H1 (cell line): ENCODE measurements around the gene CDK8. TPM values are rescaled to one million over a fixed set of nuclear protein-coding genes. Genes with fewer than 3 reads are reported as not detected.

ENCODE experiments used
- CTCF ChIA-PET: fragments of 300-600 bp; sonication (Branson Sonifier 250); formaldehyde crosslinking; loops from one replicate; lab custom pipeline; 2021; ENCODE audit not compliant: partially characterized antibody; lab: Charles Lee
- POLR2A ChIA-PET: fragments of 300-600 bp; sonication (Branson Sonifier 250); formaldehyde crosslinking; loops from one replicate; lab custom pipeline; 2021; ENCODE audit warnings: inconsistent platforms; ENCODE audit not compliant: partially characterized antibody; lab: Charles Lee
- DNase-seq, 2 experiments: peaks; one replicate each; pipeline versions ENCODE4 v3.0.0 to v3.0.0-alpha.2; 2010 to 2022; ENCODE audit warnings: low spot score in 2 of 2, low read depth in 1 of 2, mixed read lengths in 1 of 2
- FAIRE-seq: peaks from 2 replicates; lab custom pipeline; 2011; peaks lifted over from hg19 to GRCh38; lab: Jason Lieb, UNC
- H2AFZ ChIP-seq: 2 replicates; pipeline ENCODE4 v1.8.1; 2012; ENCODE audit warnings: low read length, inconsistent platforms
- H2AK5ac ChIP-seq: 2 replicates; pipeline ENCODE4 v1.6.1; 2013; ENCODE audit warnings: low read depth, low read length
- H2BK120ac ChIP-seq: replicated peaks from 2 replicates; pipeline ENCODE3; 2013; ENCODE audit warnings: low read depth, low read length, inconsistent platforms
- H2BK12ac ChIP-seq: 2 replicates; pipeline ENCODE4 v1.6.1; 2013; ENCODE audit warnings: low read depth, low read length
- H2BK15ac ChIP-seq: 2 replicates; pipeline ENCODE4 v1.6.1; 2013; ENCODE audit warnings: low read length
- H2BK20ac ChIP-seq: 2 replicates; pipeline ENCODE4 v1.6.1; 2013; ENCODE audit warnings: low read length
- H2BK5ac ChIP-seq: 2 replicates; pipeline ENCODE4 v1.6.1; 2013; ENCODE audit warnings: low read depth, low read length
- H3K14ac ChIP-seq: 2 replicates; pipeline ENCODE4 v1.6.1; 2013; ENCODE audit warnings: inconsistent platforms; ENCODE audit not compliant: insufficient read length
- H3K18ac ChIP-seq: 2 replicates; pipeline ENCODE4 v1.6.1; 2013; ENCODE audit warnings: low read length; ENCODE audit errors: extremely low read depth
- H3K23ac ChIP-seq: 2 replicates; pipeline ENCODE4 v1.6.1; 2013; ENCODE audit warnings: inconsistent platforms; ENCODE audit not compliant: insufficient read length
- H3K23me2 ChIP-seq: 2 replicates; pipeline ENCODE4 v1.6.1; 2013; ENCODE audit warnings: low read depth, low read length
- H3K27ac ChIP-seq: 2 replicates; pipeline ENCODE4 v1.6.1; 2011; ENCODE audit warnings: low read depth, low read length, inconsistent platforms
- H3K27me3 ChIP-seq, 4 experiments: replicated peaks in 1 of 4; 1 replicate in 1 of 4; 2 replicates in 3 of 4; pipeline versions ENCODE4 v1.6.1 to v1.8.1; 2011 to 2013; ENCODE audit warnings: low read length in 3 of 4, mild to moderate bottlenecking in 3 of 4, inconsistent platforms in 2 of 4, mixed read lengths in 2 of 4, moderate library complexity in 1 of 4; ENCODE audit not compliant: control insufficient read depth in 3 of 4, insufficient read depth in 3 of 4; ENCODE audit errors: extremely low read depth in 1 of 4
- H3K36me3 ChIP-seq, 4 experiments: 2 replicates each; pipeline versions ENCODE4 v1.6.1 to v1.8.1; 2011 to 2013; ENCODE audit warnings: mild to moderate bottlenecking in 4 of 4, low read length in 3 of 4, moderate library complexity in 2 of 4, control low read depth in 1 of 4, inconsistent platforms in 1 of 4; ENCODE audit not compliant: insufficient read depth in 4 of 4, control insufficient read depth in 2 of 4
- H3K4ac ChIP-seq: replicated peaks from 2 replicates; pipeline ENCODE3; 2013; ENCODE audit warnings: low read length, low read depth, mixed read lengths, inconsistent platforms; ENCODE audit not compliant: insufficient read length
- H3K4me1 ChIP-seq, 4 experiments: replicated peaks in 1 of 4; 1 replicate in 1 of 4; 2 replicates in 3 of 4; pipeline versions ENCODE4 v1.6.1 to v1.8.1; 2011 to 2013; ENCODE audit warnings: low read length in 3 of 4, inconsistent platforms in 2 of 4, mixed read lengths in 1 of 4; ENCODE audit not compliant: insufficient read depth in 4 of 4, control insufficient read depth in 3 of 4
- H3K4me2 ChIP-seq, 2 experiments: 2 replicates each; pipeline versions ENCODE4 v1.6.1 to v1.8.1; 2011 to 2013; ENCODE audit warnings: low read depth in 2 of 2, low read length in 2 of 2, control low read depth in 1 of 2, inconsistent platforms in 1 of 2, mild to moderate bottlenecking in 1 of 2; ENCODE audit not compliant: insufficient read depth in 1 of 2
- H3K4me3 ChIP-seq, 4 experiments: fragments of 200-600, 300-600 bp in 1 of 4; sonication (generic), shearing (Covaris generic), sonication (Bioruptor Twin) in 1 of 4; 2 replicates each; pipeline versions ENCODE4 v1.5.1 to v1.8.1; 2011 to 2016; ENCODE audit warnings: low read length in 4 of 4, low read depth in 3 of 4, control low read depth in 2 of 4, inconsistent platforms in 2 of 4, mild to moderate bottlenecking in 2 of 4, mixed read lengths in 1 of 4, moderate library complexity in 1 of 4; ENCODE audit not compliant: insufficient read depth in 2 of 4; ENCODE audit errors: extremely low read depth in 1 of 4
- H3K56ac ChIP-seq: replicated peaks from 2 replicates; pipeline ENCODE3; 2013; ENCODE audit warnings: low read depth, mild to moderate bottlenecking, mixed read lengths, low read length, inconsistent platforms; ENCODE audit not compliant: insufficient read length
- H3K79me1 ChIP-seq: 2 replicates; pipeline ENCODE4 v1.6.1; 2013; ENCODE audit warnings: low read depth, low read length, control low read depth
- H3K79me2 ChIP-seq, 2 experiments: 2 replicates each; pipeline versions ENCODE4 v1.6.1 to v1.8.1; 2012 to 2013; ENCODE audit warnings: low read length in 2 of 2, mild to moderate bottlenecking in 2 of 2, inconsistent platforms in 1 of 2; ENCODE audit not compliant: insufficient read depth in 2 of 2, control insufficient read depth in 1 of 2
- H3K9ac ChIP-seq, 4 experiments: replicated peaks in 1 of 4; 1 replicate in 1 of 4; 2 replicates in 3 of 4; pipeline versions ENCODE4 v1.6.1 to v1.8.1; 2011 to 2013; ENCODE audit warnings: low read depth in 3 of 4, low read length in 3 of 4, control low read depth in 2 of 4, mild to moderate bottlenecking in 2 of 4, moderate library complexity in 2 of 4, inconsistent platforms in 1 of 4; ENCODE audit errors: extremely low read depth in 1 of 4
- H3K9me3 ChIP-seq, 2 experiments: 2 replicates each; pipeline versions ENCODE4 v1.6.1 to v1.8.1; 2012 to 2013; ENCODE audit warnings: mild to moderate bottlenecking in 2 of 2, moderate library complexity in 2 of 2, control low read depth in 1 of 2, inconsistent platforms in 1 of 2, low read depth in 1 of 2, low read length in 1 of 2, mixed read lengths in 1 of 2; ENCODE audit not compliant: insufficient read depth in 2 of 2
- H4K20me1 ChIP-seq, 2 experiments: replicated peaks in 1 of 2; 2 replicates each; pipeline versions ENCODE3 to v1.8.1; 2011 to 2013; ENCODE audit warnings: inconsistent platforms in 2 of 2, low read length in 2 of 2, mild to moderate bottlenecking in 1 of 2; ENCODE audit not compliant: insufficient read depth in 2 of 2, control insufficient read depth in 1 of 2
- H4K5ac ChIP-seq: 2 replicates; pipeline ENCODE4 v1.6.1; 2013; ENCODE audit warnings: low read length, low read depth, mixed read lengths, inconsistent platforms; ENCODE audit not compliant: insufficient read length
- H4K8ac ChIP-seq: 2 replicates; pipeline ENCODE4 v1.8.0; 2013; ENCODE audit warnings: mild to moderate bottlenecking, moderate library complexity, low read length, inconsistent platforms; ENCODE audit not compliant: insufficient read depth; ENCODE audit errors: extremely low read depth
- H4K91ac ChIP-seq: replicated peaks from 2 replicates; pipeline ENCODE3; 2013; ENCODE audit warnings: low read length, mixed read lengths, inconsistent platforms; ENCODE audit not compliant: insufficient read length
- CEBPB ChIP-seq: IDR thresholded peaks from 2 replicates; pipeline ENCODE4 v1.6.1; 2012; ENCODE audit warnings: low read depth, low read length
- EP300 ChIP-seq, 2 experiments: IDR thresholded peaks; 1 replicate in 1 of 2; 2 replicates in 1 of 2; pipeline ENCODE4 v1.6.1; 2011 to 2012; ENCODE audit warnings: low read depth in 2 of 2, low read length in 2 of 2, mild to moderate bottlenecking in 2 of 2, borderline replicate concordance in 1 of 2, inconsistent platforms in 1 of 2, moderate library complexity in 1 of 2
- NRF1 ChIP-seq: IDR thresholded peaks from 2 replicates; pipeline ENCODE4 v1.6.1; 2011; ENCODE audit warnings: mild to moderate bottlenecking, low read depth, low read length, improper control_type of control experiment
- PHF8 ChIP-seq: fragments of 200-600 bp; sonication (generic); conservative IDR thresholded peaks from 2 replicates; pipeline ENCODE4 v1.7.1; 2012; ENCODE audit warnings: low read depth, mild to moderate bottlenecking, inconsistent platforms, low read length, moderate library complexity
- POU5F1 ChIP-seq: IDR thresholded peaks from 2 replicates; pipeline ENCODE4 v1.6.1; 2011; ENCODE audit warnings: low read depth, mild to moderate bottlenecking, low read length, moderate library complexity
- RNF2 ChIP-seq: fragments of 200-900, 300-1000 bp; sonication (generic); IDR thresholded peaks from 2 replicates; pipeline ENCODE4 v1.7.1; 2016; ENCODE audit warnings: borderline replicate concordance, low read depth, mild to moderate bottlenecking, antibody characterized with exemption, low read length; ENCODE audit not compliant: poor library complexity, severe bottlenecking; ENCODE audit errors: missing control alignments
- WGBS, 2 experiments: shearing (Covaris generic) in 1 of 2; methylation state at CpG; one replicate each; pipeline versions ENCODE4 v1.1.6 to v1.1.7; 2013 to 2015; ENCODE audit warnings: low lambda C conversion rate in 2 of 2, mixed read lengths in 2 of 2, inconsistent platforms in 1 of 2, low coverage in 1 of 2, missing lambda C conversion rate in 1 of 2; ENCODE audit not compliant: insufficient replicate concordance in 2 of 2, insufficient coverage in 1 of 2, insufficient read length in 1 of 2; ENCODE audit errors: extremely low coverage in 1 of 2, missing lambda C conversion rate in 1 of 2; 5-methylcytosine and 5-hydroxymethylcytosine counted together
- polyA plus RNA-seq, 7 experiments: library from polyadenylated mRNA; depleted of rRNA in 3 of 7; stranded (reverse) in 5 of 7; unstranded in 2 of 7; fragments of >200 nt in 5 of 7; fragments of 200-250 nt in 2 of 7; gene quantifications; 1 replicate in 5 of 7; 2 replicates in 1 of 7; 4 replicates in 1 of 7; pipeline versions ENCODE4 v1.2.1 to v1.2.3, GENCODE V29; 2011 to 2013; ENCODE audit warnings: missing spikeins in 2 of 7, mixed read lengths in 2 of 7
- total RNA-seq: library from RNA; stranded (reverse); fragmentation: NEBNext Ultra II Directional; extraction: Animal tissue kit (Norgen Biotek cat#: 25700); gene quantifications from 2 replicates; pipeline ENCODE4 v1.2.1, GENCODE V29; 2021

Gene CDK8
- total and polyA plus RNA-seq, 2 of the 8 experiments (the other 6 are each of a cell fraction or from before 2014, with no cell fraction given), result 22.1 to 25.6 TPM

DNA sequence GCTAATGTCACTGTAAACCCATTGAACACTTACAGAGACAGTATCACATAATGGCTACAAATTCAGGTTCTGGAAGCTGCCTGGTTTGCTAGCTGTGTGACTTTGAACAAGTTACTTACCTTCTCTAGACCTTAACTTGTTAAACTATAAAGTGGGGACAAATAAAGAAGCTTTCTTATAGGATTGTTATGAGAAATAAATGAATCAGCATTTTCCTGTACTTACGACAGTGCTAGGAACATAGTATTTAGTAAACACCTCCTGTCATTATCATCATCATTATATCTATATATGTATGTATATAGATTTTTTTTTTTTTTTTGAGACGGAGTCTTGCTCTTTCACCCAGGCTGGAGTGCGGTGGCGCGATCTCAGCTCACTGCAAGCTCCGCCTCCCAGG lies 54.9 kb downstream of the CDK8 start:
- Histone ChIP-seq H4K8ac (no peak overlapping the region), H3K9me3 (no peaks in the 10 kb centered on the region), H3K36me3 (no peaks in the 10 kb centered on the region), H3K4ac (no peak overlapping the region)
- TF ChIP-seq NRF1 (no peak), RNF2 (no peak), POU5F1 (no peak), PHF8 (no peak), EP300 (IDR thresholded peaks at IDR 0.05; ENCODE audit: borderline replicate concordance in 1 of 2, low read depth in 2 of 2, low read length in 2 of 2) (no peak), CEBPB (no peak)
- TF ChIP-seq, all 59 proteins: peak for 0
- H3K23me2 ChIP-seq, result no peaks in the 10 kb centered on the region
- no peaks in the 10 kb centered on the region for H3K27me3 ChIP-seq
- DNase-seq (no peak), FAIRE-seq (no peak)
- peaks cover 0 to 8% of the 10 kb centered on the region in 2 experiments for H4K20me1 ChIP-seq
- H4K5ac ChIP-seq, result no peak overlapping the region
- 100% methylated on average over 6 of the region's 6 CpGs; no CpG with 5 or more reads in 1 of the 2 experiments for WGBS, 2 experiments
- H3K56ac ChIP-seq, result no peak overlapping the region
- no peak overlapping the region for H2AFZ ChIP-seq
- no peak overlapping the region for H2BK20ac ChIP-seq
- POLR2A ChIA-PET, result no interaction called here
- H4K91ac ChIP-seq, result no peak overlapping the region
- H2BK12ac ChIP-seq, result no peak overlapping the region
- peaks cover 4 to 89% of the 10 kb centered on the region in 2 experiments; a peak in 3 of 4 replicates for H3K79me2 ChIP-seq
- H2BK5ac ChIP-seq, result no peak overlapping the region
- no peak overlapping the region for H3K27ac ChIP-seq
- H2BK15ac ChIP-seq, result no peak overlapping the region
- no peak overlapping the region; the same call in 1 of the 2 replicates for H2AK5ac ChIP-seq
- no peak overlapping the region for H3K4me3 ChIP-seq
- H3K4me1 ChIP-seq, result no peaks in the 10 kb centered on the region
- H3K4me2 ChIP-seq, result no peak overlapping the region
- H3K9ac ChIP-seq, result no peak overlapping the region
- CTCF ChIA-PET, result interaction anchor here (0.7 kb wide), 3 partner anchors 13 to 110 kb away, joined by 3 to 6 read pairs (median 3); no protein-coding TSS in a partner anchor
- no peak overlapping the region for H2BK120ac ChIP-seq
- no peak overlapping the region for H3K14ac ChIP-seq
- H3K23ac ChIP-seq, result no peak overlapping the region
- peaks cover 6% of the 10 kb centered on the region; the same call in 1 of the 2 replicates for H3K79me1 ChIP-seq
- H3K18ac ChIP-seq, result no peak overlapping the region
